RWPE1 (cell line): Measurements from ENCODE around the gene DIP2B.

Experiments
- CTCF ChIA-PET: fragments of 350-600 bp; sonication (Branson Sonifier 250); formaldehyde crosslinking; extraction: SDS; loops from one replicate; lab custom pipeline; 2021; lab: Yijun Ruan, JAX
- POLR2A ChIA-PET: fragments of 400-600 bp; formaldehyde crosslinking; extraction: SDS; loops from one replicate; lab custom pipeline; 2020; ENCODE audit warnings: antibody characterized with exemption; ENCODE audit not compliant: low non-redundant PET; lab: Yijun Ruan, JAX
- DNase-seq: peaks from one replicate; pipeline ENCODE4 v3.0.0; 2012; ENCODE audit warnings: low spot score
- H3K27ac ChIP-seq: fragments of 450-650 bp; 2 replicates; pipeline ENCODE4 v1.5.1; 2017
- TF ChIP-seq, protein P1 (sequence below): fragments of 450-650 bp; conservative IDR thresholded peaks from 2 replicates; pipeline ENCODE4 v1.5.1; 2017; ENCODE audit warnings: low read depth, mild to moderate bottlenecking

Gene DIP2B

DNA sequence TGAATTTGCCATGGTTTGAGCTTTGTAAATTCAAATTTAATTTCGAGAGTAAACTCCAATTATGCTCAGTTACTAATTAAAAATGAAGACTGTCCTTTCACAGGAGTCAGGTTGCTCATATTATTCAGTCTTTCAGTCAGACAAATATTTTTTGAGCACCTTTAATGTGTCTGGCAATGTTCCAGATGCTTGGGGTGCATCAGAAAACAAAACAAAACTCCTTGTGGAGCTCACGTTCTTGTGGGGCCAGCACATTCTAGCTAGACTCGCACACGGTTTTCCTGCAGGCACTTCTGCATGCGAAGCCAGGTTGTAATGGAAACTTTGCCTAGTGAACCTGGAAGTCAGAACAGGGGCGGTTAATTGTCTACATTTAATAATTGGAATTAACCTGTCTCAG, 195.2 kb downstream of the DIP2B start:
- DNase-seq: no peak
- no peak overlapping the region for H3K27ac ChIP-seq
- CTCF ChIA-PET: no interaction called here
- TF ChIP-seq, protein P1, sequence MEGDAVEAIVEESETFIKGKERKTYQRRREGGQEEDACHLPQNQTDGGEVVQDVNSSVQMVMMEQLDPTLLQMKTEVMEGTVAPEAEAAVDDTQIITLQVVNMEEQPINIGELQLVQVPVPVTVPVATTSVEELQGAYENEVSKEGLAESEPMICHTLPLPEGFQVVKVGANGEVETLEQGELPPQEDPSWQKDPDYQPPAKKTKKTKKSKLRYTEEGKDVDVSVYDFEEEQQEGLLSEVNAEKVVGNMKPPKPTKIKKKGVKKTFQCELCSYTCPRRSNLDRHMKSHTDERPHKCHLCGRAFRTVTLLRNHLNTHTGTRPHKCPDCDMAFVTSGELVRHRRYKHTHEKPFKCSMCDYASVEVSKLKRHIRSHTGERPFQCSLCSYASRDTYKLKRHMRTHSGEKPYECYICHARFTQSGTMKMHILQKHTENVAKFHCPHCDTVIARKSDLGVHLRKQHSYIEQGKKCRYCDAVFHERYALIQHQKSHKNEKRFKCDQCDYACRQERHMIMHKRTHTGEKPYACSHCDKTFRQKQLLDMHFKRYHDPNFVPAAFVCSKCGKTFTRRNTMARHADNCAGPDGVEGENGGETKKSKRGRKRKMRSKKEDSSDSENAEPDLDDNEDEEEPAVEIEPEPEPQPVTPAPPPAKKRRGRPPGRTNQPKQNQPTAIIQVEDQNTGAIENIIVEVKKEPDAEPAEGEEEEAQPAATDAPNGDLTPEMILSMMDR: no peak
- POLR2A ChIA-PET: no interaction called here

DNA sequence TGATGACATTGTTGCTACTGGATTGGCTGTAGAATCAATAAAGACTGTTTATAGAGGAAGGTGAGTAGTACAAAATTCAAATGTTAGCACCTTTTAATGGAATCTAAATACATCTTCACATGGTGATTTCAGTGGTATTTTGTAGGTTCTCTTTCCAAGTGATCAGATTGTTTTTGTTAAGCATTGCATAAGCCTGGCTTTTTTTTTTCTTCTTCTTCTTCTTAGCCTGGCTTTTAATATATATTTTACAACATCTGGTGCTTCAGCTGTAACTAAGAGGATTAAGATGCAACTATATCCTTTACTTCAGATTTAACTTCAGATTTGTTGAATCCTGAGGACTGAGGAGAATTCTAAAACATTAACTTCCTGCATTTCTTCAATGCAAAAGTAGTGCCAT, 201.8 kb downstream of the DIP2B start:
- CTCF ChIA-PET: no interaction called here
- POLR2A ChIA-PET: no interaction called here
- TF ChIP-seq, protein P1: no peak
- DNase-seq: no peak
- no peak overlapping the region for H3K27ac ChIP-seq

DNA sequence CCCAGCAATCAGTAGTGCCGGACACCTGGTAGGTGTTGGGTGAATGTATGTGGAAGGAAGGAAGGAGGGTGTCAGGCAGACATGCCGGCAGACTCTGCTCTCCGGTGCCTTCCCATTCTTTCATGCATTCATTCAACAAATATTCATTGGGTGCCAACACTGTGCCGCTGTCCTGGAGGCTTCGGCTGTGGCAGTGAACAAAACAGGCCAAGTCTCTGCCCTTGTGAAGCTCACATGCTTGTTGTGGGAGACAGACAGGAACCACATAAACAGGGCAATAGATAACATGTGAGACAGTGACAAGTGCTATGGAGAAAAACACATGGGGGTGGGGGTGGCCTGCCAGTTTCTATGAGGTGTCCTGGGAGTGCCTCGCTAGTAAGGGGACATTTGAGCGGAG, 202.6 kb downstream of the DIP2B start:
- no peak overlapping the region for H3K27ac ChIP-seq
- TF ChIP-seq, protein P1: no peak
- ChIA-PET POLR2A (no interaction called here), CTCF (no interaction called here)
- DNase-seq: no peak

DNA sequence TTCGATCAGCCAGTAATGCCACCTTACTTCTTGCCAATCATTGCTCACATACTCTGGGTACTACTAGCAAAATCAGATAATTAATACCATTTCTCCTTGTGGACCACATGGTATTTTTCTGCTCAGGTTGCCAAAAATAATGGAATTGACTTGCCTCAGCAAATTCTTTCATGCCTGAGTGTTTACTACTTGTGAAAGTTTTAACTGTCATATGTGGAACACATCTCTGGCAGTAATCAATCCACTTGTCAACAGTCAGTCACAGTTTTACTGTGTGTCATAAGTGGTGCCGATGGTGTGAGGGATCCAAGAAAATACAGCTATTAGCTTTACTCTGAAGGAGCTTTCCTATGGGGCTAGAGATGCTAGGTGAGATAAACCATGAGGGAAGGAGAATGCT, 203.8 kb downstream of the DIP2B start:
- TF ChIP-seq, protein P1: no peak
- H3K27ac ChIP-seq: no peak overlapping the region
- ChIA-PET POLR2A (no interaction called here), CTCF (no interaction called here)
- no peak for DNase-seq

DNA sequence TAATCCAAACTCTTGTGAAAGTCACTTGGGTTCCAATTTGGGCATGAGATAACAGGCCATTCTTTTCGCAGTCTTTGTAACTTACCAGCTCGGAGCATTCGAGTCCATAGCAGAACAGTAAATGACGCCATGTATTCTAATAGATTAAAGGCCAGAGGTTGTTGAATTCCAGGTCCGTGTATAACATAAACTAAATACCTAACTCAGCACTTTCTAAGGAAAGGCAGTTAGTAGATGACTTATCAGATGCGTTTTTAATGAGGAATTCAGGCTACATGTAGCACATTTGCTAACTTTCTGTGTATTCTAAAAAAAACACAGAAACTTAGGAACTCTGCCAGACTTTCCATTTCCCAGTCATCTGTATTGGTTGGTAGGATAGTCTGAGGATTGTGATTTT, 206.3 kb downstream of the DIP2B start:
- ChIA-PET POLR2A (no interaction called here), CTCF (interaction anchor here (0.7 kb wide), 1 partner anchor 14 kb away, joined by 3 read pairs; no protein-coding TSS in a partner anchor)
- H3K27ac ChIP-seq: no peak overlapping the region
- TF ChIP-seq, protein P1: no peak
- DNase-seq: no peak

DNA sequence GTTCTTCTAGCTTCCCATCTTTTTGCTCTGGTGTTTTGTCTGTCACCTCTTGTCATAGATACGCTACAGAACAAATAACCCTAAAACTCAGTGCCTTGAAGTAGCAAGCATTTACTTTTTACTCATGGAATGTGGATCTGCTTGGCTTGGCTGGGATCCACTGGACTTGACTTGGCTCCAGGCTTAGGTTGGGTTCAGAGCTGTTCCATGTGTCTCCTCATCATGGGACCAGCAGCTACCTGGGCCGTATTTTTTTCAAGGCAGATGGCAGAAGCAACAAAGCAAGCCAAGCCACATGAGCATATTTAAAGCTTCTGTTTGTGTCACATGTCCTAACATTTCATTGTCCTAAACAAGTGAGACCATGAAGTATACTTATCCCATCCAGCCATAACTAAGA, 210.4 kb downstream of the DIP2B start:
- ChIA-PET POLR2A (interaction anchor here (0.6 kb wide), 1 partner anchor 432 kb away, joined by 3 read pairs; the partner anchor contains the start of gene LIMA1), CTCF (no interaction called here)
- no peak overlapping the region for H3K27ac ChIP-seq
- DNase-seq: no peak
- TF ChIP-seq, protein P1: no peak
